ENCODE data around the gene ALDH3A2.

DNA sequence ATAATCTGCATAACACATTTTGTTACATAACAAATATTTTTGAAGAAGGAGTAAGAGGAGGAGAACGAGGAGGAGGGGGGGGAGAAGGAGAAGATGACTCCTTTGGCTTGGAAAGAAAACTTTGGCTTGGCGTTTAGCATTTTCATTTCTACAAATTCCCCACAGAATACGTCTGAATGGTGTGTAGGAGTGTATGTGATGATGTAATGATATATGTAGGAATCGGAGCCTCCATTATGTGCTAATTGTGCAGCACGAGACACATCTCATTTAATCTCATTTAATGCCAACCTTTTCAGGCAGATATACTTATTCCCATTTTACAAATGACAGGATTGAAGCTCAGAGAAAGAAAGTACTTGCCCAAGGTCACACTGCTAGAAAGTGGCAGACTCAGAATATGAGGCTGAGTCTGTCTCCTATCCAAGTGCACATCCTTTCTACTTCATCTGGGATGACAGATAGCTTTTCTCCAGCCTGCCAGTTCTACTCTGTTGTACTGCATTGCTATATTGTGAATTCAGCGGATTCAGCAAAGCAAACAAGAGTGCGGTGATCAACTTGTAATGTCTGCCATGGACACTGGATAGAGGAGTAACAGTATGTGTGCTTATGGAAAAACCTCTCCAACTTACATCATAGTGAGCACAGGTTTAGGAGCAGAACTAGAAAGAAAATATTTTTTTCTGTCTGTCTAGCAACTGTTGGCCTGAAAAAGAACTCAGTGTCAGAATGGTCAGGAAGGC is 78.3 kb downstream of the ALDH3A2 start:
- no peak for TF ChIP-seq EZH2 (IDR thresholded peaks at IDR 0.05)
- TF ChIP-seq, protein P1, sequence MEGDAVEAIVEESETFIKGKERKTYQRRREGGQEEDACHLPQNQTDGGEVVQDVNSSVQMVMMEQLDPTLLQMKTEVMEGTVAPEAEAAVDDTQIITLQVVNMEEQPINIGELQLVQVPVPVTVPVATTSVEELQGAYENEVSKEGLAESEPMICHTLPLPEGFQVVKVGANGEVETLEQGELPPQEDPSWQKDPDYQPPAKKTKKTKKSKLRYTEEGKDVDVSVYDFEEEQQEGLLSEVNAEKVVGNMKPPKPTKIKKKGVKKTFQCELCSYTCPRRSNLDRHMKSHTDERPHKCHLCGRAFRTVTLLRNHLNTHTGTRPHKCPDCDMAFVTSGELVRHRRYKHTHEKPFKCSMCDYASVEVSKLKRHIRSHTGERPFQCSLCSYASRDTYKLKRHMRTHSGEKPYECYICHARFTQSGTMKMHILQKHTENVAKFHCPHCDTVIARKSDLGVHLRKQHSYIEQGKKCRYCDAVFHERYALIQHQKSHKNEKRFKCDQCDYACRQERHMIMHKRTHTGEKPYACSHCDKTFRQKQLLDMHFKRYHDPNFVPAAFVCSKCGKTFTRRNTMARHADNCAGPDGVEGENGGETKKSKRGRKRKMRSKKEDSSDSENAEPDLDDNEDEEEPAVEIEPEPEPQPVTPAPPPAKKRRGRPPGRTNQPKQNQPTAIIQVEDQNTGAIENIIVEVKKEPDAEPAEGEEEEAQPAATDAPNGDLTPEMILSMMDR (IDR thresholded peaks at IDR 0.05), result no peak

All from neural progenitor cell (in vitro differentiated cells).